Vagina (tissue), 2 donors: ENCODE data around the gene KNSTRN.

Experiments
- POLR2AphosphoS5 ChIP-seq, 2 donors: sonication (generic); formaldehyde crosslinking; IDR thresholded peaks; one replicate each; pipeline ENCODE4 v1.9.0; 2017; ENCODE audit warnings: antibody characterized with exemption in 2 of 2, mild to moderate bottlenecking in 2 of 2, low read depth in 1 of 2; ENCODE audit not compliant: insufficient read depth in 1 of 2
- TF ChIP-seq, protein P1 (sequence below), 3 experiments: fragments of 450-650 bp in 2 of 3; fragments of 200-600 bp in 1 of 3; sonication (generic) in 1 of 3; IDR thresholded peaks; one replicate each; pipeline ENCODE4 v1.5.1; 2017 to 2019; ENCODE audit warnings: antibody characterized with exemption in 3 of 3, mild to moderate bottlenecking in 2 of 3, moderate library complexity in 2 of 3

DNA sequence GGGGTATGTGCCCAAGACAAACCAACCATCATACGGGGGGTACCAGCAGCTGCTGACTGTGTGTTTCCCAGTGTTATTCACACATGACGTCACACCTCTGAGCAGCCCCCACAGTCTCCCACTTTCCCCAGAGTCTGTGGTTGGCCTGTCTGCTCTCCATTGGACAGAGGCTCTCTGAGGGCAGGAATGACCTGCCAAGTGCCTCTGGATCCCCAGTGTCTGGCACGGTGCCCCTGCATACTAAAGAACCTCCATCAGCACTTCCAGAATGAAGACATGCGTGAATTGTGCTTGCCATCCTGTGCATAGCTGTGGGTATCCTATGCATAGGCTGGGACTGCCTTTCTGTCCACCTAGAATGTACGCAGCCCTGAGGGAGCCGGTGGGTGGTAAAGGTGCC is 38.3 kb upstream of the KNSTRN start:
- no peak for TF ChIP-seq POLR2AphosphoS5 (IDR thresholded peaks at IDR 0.05; ENCODE audit: insufficient read depth in 1 of 2, low read depth in 1 of 2)
- TF ChIP-seq, protein P1, sequence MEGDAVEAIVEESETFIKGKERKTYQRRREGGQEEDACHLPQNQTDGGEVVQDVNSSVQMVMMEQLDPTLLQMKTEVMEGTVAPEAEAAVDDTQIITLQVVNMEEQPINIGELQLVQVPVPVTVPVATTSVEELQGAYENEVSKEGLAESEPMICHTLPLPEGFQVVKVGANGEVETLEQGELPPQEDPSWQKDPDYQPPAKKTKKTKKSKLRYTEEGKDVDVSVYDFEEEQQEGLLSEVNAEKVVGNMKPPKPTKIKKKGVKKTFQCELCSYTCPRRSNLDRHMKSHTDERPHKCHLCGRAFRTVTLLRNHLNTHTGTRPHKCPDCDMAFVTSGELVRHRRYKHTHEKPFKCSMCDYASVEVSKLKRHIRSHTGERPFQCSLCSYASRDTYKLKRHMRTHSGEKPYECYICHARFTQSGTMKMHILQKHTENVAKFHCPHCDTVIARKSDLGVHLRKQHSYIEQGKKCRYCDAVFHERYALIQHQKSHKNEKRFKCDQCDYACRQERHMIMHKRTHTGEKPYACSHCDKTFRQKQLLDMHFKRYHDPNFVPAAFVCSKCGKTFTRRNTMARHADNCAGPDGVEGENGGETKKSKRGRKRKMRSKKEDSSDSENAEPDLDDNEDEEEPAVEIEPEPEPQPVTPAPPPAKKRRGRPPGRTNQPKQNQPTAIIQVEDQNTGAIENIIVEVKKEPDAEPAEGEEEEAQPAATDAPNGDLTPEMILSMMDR (IDR thresholded peaks at IDR 0.05), result no peak
